Activated CD4-positive, alpha-beta memory T cell treated with anti-CD3 and anti-CD28 coated beads, Interleukin-2, amount 10 ng/mL, durations not matched to agents 7 days and 5 days (primary cell): ENCODE measurements around the gene USP48. TPM values are rescaled to one million over a fixed set of nuclear protein-coding genes. Genes with fewer than 3 reads are reported as not detected.
"Not testable (repeated sequence)": the region's sequence is repeated elsewhere in the genome, so short reads cannot be mapped to it uniquely, and the experiment has no call there.

ENCODE experiments used
- CTCF ChIA-PET: fragments of 350-600 bp; sonication (Branson Sonifier 250); formaldehyde crosslinking; loops from one replicate; lab custom pipeline; 2021; ENCODE audit warnings: antibody characterized with exemption, inconsistent platforms; lab: Charles Lee
- POLR2A ChIA-PET: fragments of 350-600 bp; sonication (Branson Sonifier 250); formaldehyde crosslinking; loops from one replicate; lab custom pipeline; 2021; ENCODE audit warnings: antibody characterized with exemption; lab: Charles Lee
- DNase-seq: peaks from one replicate; pipeline ENCODE4 v3.0.0-alpha.2; 2020
- H3K27ac Mint-ChIP-seq: one replicate; pipeline ENCODE4 v1.8.0; 2021; ENCODE audit warnings: mild to moderate bottlenecking, mixed read lengths
- H3K27me3 Mint-ChIP-seq: one replicate; pipeline ENCODE4 v1.8.0; 2021; ENCODE audit warnings: mixed read lengths
- H3K36me3 Mint-ChIP-seq: one replicate; pipeline ENCODE4 v1.8.0; 2021; ENCODE audit warnings: low read depth, mixed read lengths
- H3K4me1 Mint-ChIP-seq: one replicate; pipeline ENCODE4 v1.8.0; 2021; ENCODE audit warnings: mixed read lengths
- H3K4me3 Mint-ChIP-seq: one replicate; pipeline ENCODE4 v1.8.0; 2021; ENCODE audit warnings: mild to moderate bottlenecking, mixed read lengths
- H3K9me3 Mint-ChIP-seq: one replicate; pipeline ENCODE4 v1.8.0; 2021; ENCODE audit warnings: mixed read lengths
- total RNA-seq, 2 experiments: library from RNA; stranded (reverse); gene quantifications; one replicate each; pipeline ENCODE4 v1.2.3, GENCODE V29; 2021

USP48 gene
- total RNA-seq, 2 experiments from 2014 or later, result 80.1 to 81.8 TPM

GRCh38 chr1:21778405-21778727, 4.6 kb downstream of the USP48 start:
- H3K4me3 Mint-ChIP-seq, result no peak overlapping the region
- POLR2A ChIA-PET, result no interaction called here
- no peak overlapping the region for H3K27ac Mint-ChIP-seq
- H3K27me3 Mint-ChIP-seq, result no peaks in the 10 kb centered on the region
- H3K4me1 Mint-ChIP-seq, result peaks cover 55% of the 10 kb centered on the region
- peaks cover 25% of the 10 kb centered on the region for H3K36me3 Mint-ChIP-seq
- H3K9me3 Mint-ChIP-seq, result no peaks in the 10 kb centered on the region
- CTCF ChIA-PET, result no interaction called here
- DNase-seq, result no peak

- H3K4me3 Mint-ChIP-seq, POLR2A ChIA-PET, H3K27ac Mint-ChIP-seq, DNase-seq, H3K27me3 Mint-ChIP-seq, H3K9me3 Mint-ChIP-seq: not testable (repeated sequence)
- CTCF ChIA-PET, result interaction anchor here (1.0 kb wide), 1 partner anchor 9 kb away, joined by 3 read pairs; no protein-coding TSS in a partner anchor
- Mint-ChIP-seq H3K36me3 (peaks cover 24% of the 10 kb centered on the region), H3K4me1 (peaks cover 63% of the 10 kb centered on the region)
These were observed 6.0 kb downstream of the USP48 start for GRCh38 chr1:21776925-21777324.

DNA sequence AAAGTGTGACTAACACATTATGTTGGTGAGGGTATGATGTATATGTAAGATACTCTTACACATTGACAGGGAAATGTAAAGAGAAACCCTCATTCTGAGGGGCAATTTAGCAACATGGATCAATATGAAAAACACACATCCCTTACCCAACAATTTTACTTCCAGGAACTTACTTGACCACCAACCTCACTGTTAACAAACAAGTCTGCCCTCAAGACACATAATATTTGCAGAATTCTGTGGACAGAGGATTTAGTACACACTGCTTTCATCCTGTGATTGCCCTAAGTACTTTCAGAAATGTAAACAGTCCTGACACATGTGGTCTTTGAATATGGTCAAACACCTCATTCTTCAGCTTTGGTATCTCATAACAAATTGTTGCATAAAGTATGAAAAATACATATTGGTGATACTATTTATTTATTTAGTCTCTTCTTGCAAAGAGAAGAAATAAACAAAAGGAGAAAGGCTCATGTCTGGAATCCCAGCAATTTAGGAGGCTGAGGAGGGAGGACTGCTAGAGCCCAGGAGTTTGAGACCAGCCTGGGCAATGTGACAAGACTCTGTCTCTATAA, 6.9 kb downstream of the USP48 start:
- Mint-ChIP-seq H3K4me3 (no peak overlapping the region), H3K36me3 (peaks cover 21% of the 10 kb centered on the region), H3K4me1 (peaks cover 63% of the 10 kb centered on the region), H3K27me3 (no peaks in the 10 kb centered on the region), H3K9me3 (no peaks in the 10 kb centered on the region), H3K27ac (peak overlapping the region; percentile 56)
- no peak for DNase-seq
- ChIA-PET POLR2A (no interaction called here), CTCF (no interaction called here)

DNA sequence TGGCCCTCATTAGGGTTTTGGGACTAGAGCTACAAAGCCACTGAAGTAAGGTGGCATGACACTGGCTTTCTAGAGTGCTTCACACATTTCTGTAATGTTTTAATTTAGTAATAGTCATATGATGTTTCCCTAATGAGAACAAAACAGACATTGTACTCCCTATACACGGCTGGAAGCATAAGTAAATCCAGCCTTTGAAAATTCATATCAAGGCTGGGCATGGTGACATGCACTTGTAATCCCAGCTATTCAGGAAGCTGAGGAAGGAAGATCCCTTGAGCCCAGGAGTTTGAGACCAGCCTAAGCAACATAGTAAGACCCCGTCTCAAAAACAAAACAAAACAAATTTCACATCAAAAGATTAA, 7.4 kb downstream of the USP48 start:
- H3K9me3 Mint-ChIP-seq, result no peaks in the 10 kb centered on the region
- H3K27ac Mint-ChIP-seq, result peak overlapping the region; percentile 56
- no peak overlapping the region for H3K4me3 Mint-ChIP-seq
- ChIA-PET CTCF (no interaction called here), POLR2A (no interaction called here)
- H3K27me3 Mint-ChIP-seq, result no peaks in the 10 kb centered on the region
- H3K4me1 Mint-ChIP-seq, result peaks cover 63% of the 10 kb centered on the region
- H3K36me3 Mint-ChIP-seq, result peaks cover 21% of the 10 kb centered on the region
- no peak for DNase-seq

GRCh38 chr1:21774835-21775549, 8.0 kb downstream of the USP48 start:
- H3K36me3 Mint-ChIP-seq, result peaks cover 20% of the 10 kb centered on the region
- POLR2A ChIA-PET, result interaction anchor here (1.4 to 3.0 kb wide), 2 partner anchors 8 to 250 kb away, joined by 4 to 21 read pairs; partner anchors contain the start of gene USP48

GRCh38 chr1:21773585-21773984, 9.4 kb downstream of the USP48 start:
- peaks cover 64% of the 10 kb centered on the region for H3K4me1 Mint-ChIP-seq
- H3K4me3 Mint-ChIP-seq, result no peak overlapping the region
- ChIA-PET POLR2A (interaction anchor here (1.4 to 3.0 kb wide), 2 partner anchors 9 to 251 kb away, joined by 4 to 21 read pairs; partner anchors contain the start of gene USP48), CTCF (interaction anchor here (1.1 kb wide), 1 partner anchor 8 kb away, joined by 3 read pairs; no protein-coding TSS in a partner anchor)
- no peaks in the 10 kb centered on the region for H3K9me3 Mint-ChIP-seq
- H3K36me3 Mint-ChIP-seq, result peaks cover 24% of the 10 kb centered on the region
- H3K27ac Mint-ChIP-seq, result peak overlapping the region; percentile 71
- DNase-seq, result peak; percentile 41
- no peaks in the 10 kb centered on the region for H3K27me3 Mint-ChIP-seq

More at GRCh38 chr1:21774835-21775549, 8.0 kb downstream of the USP48 start:
- no peaks in the 10 kb centered on the region for H3K9me3 Mint-ChIP-seq
- no peaks in the 10 kb centered on the region for H3K27me3 Mint-ChIP-seq
- H3K27ac Mint-ChIP-seq, result no peak overlapping the region
- no peak overlapping the region for H3K4me3 Mint-ChIP-seq
- CTCF ChIA-PET, result no interaction called here
- H3K4me1 Mint-ChIP-seq, result peaks cover 61% of the 10 kb centered on the region
- no peak for DNase-seq

- CTCF ChIA-PET, DNase-seq, H3K27me3 Mint-ChIP-seq, H3K4me3 Mint-ChIP-seq, POLR2A ChIA-PET, H3K9me3 Mint-ChIP-seq, H3K27ac Mint-ChIP-seq: not testable (repeated sequence)
- H3K36me3 Mint-ChIP-seq, result peaks cover 12% of the 10 kb centered on the region
- peaks cover 62% of the 10 kb centered on the region for H3K4me1 Mint-ChIP-seq
These were observed 11.3 kb downstream of the USP48 start for GRCh38 chr1:21771672-21772071.

- H3K9me3 Mint-ChIP-seq, DNase-seq, H3K27ac Mint-ChIP-seq, H3K4me3 Mint-ChIP-seq, H3K27me3 Mint-ChIP-seq: not testable (repeated sequence)
- H3K36me3 Mint-ChIP-seq, result peaks cover 12% of the 10 kb centered on the region
- H3K4me1 Mint-ChIP-seq, result peaks cover 62% of the 10 kb centered on the region
- ChIA-PET CTCF (interaction anchor here (0.6 to 1.5 kb wide), 2 partner anchors 12 to 111 kb away, joined by 3 to 5 read pairs; no protein-coding TSS in a partner anchor), POLR2A (interaction anchor here (5.4 kb wide), 1 partner anchor 12 kb away, joined by 34 read pairs; the partner anchor contains the start of gene USP48)
These were observed 12.3 kb downstream of the USP48 start for GRCh38 chr1:21770602-21771001.

GRCh38 chr1:21770201-21770600, 12.7 kb downstream of the USP48 start:
- H3K4me1 Mint-ChIP-seq, result peaks cover 62% of the 10 kb centered on the region
- no peaks in the 10 kb centered on the region for H3K27me3 Mint-ChIP-seq
- peaks cover 12% of the 10 kb centered on the region for H3K36me3 Mint-ChIP-seq
- H3K27ac Mint-ChIP-seq, result no peak overlapping the region
- no peaks in the 10 kb centered on the region for H3K9me3 Mint-ChIP-seq
- CTCF ChIA-PET, result interaction anchor here (0.6 to 1.5 kb wide), 2 partner anchors 12 to 111 kb away, joined by 3 to 5 read pairs; no protein-coding TSS in a partner anchor
- H3K4me3 Mint-ChIP-seq, result no peak overlapping the region
- no peak for DNase-seq
- POLR2A ChIA-PET, result interaction anchor here (5.4 kb wide), 1 partner anchor 12 kb away, joined by 34 read pairs; the partner anchor contains the start of gene USP48

- CTCF ChIA-PET, result interaction anchor here (0.6 kb wide), 1 partner anchor 10 kb away, joined by 3 read pairs; no protein-coding TSS in a partner anchor
These were observed 15.8 kb downstream of the USP48 start for GRCh38 chr1:21767106-21767505.

GRCh38 chr1:21766210-21766609, 16.7 kb downstream of the USP48 start:
- no peak overlapping the region for H3K27ac Mint-ChIP-seq
- H3K9me3 Mint-ChIP-seq, result no peaks in the 10 kb centered on the region
- DNase-seq, result no peak
- POLR2A ChIA-PET, result interaction anchor here (5.4 kb wide), 1 partner anchor 16 kb away, joined by 34 read pairs; the partner anchor contains the start of gene USP48
- H3K4me3 Mint-ChIP-seq, result no peak overlapping the region
- CTCF ChIA-PET, result no interaction called here
- H3K36me3 Mint-ChIP-seq, result peaks cover 12% of the 10 kb centered on the region
- H3K4me1 Mint-ChIP-seq, result peaks cover 60% of the 10 kb centered on the region
- no peaks in the 10 kb centered on the region for H3K27me3 Mint-ChIP-seq

More at GRCh38 chr1:21767106-21767505, 15.8 kb downstream of the USP48 start:
- DNase-seq, H3K9me3 Mint-ChIP-seq, H3K27me3 Mint-ChIP-seq, H3K4me3 Mint-ChIP-seq, H3K27ac Mint-ChIP-seq: not testable (repeated sequence)
- H3K36me3 Mint-ChIP-seq, result peaks cover 12% of the 10 kb centered on the region
- POLR2A ChIA-PET, result interaction anchor here (5.4 kb wide), 1 partner anchor 15 kb away, joined by 34 read pairs; the partner anchor contains the start of gene USP48
- peaks cover 62% of the 10 kb centered on the region for H3K4me1 Mint-ChIP-seq

DNA sequence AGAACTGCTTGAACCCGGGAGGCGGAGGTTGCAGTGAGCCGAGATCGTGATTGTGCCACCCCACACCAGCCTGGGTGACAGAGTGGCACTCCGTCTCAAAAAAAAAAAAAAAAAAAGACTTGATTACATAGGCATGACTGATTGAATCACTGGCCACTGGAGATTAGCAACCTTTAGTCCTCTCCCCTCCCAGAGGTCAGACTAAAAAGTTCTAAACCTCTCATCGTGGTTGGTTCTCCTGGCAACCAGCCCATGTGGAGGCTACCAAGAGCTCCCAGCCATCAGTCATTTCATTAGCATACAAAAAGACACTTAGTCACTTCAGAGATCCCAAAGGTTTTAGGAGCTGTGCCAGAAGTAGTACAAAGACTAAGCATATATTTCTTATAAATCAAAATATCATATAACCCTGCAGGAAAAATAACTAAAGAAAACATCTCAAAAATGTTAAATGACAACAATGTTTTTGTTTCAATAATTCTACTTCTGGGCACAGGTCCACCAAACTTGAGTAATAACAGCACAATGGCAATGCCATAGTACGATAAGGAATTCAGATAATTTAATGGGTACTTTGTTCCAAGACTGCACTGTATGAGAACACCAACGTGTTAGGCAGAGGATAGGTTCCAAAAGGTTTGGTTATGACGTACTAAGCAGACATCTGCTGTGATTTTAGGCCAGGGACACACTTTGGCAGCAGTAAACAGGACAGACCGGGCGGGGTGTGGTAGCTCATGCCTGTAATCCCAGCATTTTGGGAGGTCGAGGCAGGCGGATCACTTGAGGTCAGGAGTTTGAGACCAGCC, 18.1 kb downstream of the USP48 start:
- CTCF ChIA-PET, result interaction anchor here (0.7 kb wide), 1 partner anchor 252 kb away, joined by 4 read pairs; no protein-coding TSS in a partner anchor
- POLR2A ChIA-PET, result no interaction called here
- Mint-ChIP-seq H3K9me3 (no peaks in the 10 kb centered on the region), H3K4me1 (peaks cover 55% of the 10 kb centered on the region), H3K27me3 (no peaks in the 10 kb centered on the region), H3K36me3 (peaks cover 7% of the 10 kb centered on the region), H3K27ac (no peak overlapping the region), H3K4me3 (no peak overlapping the region)
- DNase-seq, result no peak
